ENCODE data around the gene PLET1.

Gene PLET1

GRCh38 chr11:112280268-112281126, 19.8 kb upstream of the PLET1 start:
- peak; percentile 74 for DNase-seq

GRCh38 chr11:112279901-112280267, 19.2 kb upstream of the PLET1 start:
- peak; percentile 79 for DNase-seq

- no peak for DNase-seq
Observed at GRCh38 chr11:112278803-112279202, 18.1 kb upstream of the PLET1 start.

GRCh38 chr11:112277941-112278340, 17.3 kb upstream of the PLET1 start:
- DNase-seq, result no peak

- DNase-seq, result no peak
Observed at GRCh38 chr11:112277029-112277428, 16.4 kb upstream of the PLET1 start.

GRCh38 chr11:112274007-112274783, 13.5 kb upstream of the PLET1 start:
- no peak for DNase-seq

- no peak for DNase-seq
Observed at GRCh38 chr11:112273066-112273465, 12.4 kb upstream of the PLET1 start.

GRCh38 chr11:112271242-112271641, 10.6 kb upstream of the PLET1 start:
- DNase-seq, result no peak

- DNase-seq, result no peak
Observed at GRCh38 chr11:112270551-112271180, 10.0 kb upstream of the PLET1 start.

GRCh38 chr11:112269139-112269538, 8.5 kb upstream of the PLET1 start:
- DNase-seq, result no peak

- DNase-seq, result no peak
Observed at GRCh38 chr11:112268406-112268805, 7.7 kb upstream of the PLET1 start.

GRCh38 chr11:112267188-112267591, 6.5 kb upstream of the PLET1 start:
- DNase-seq, result no peak

- DNase-seq, result no peak
Observed at GRCh38 chr11:112266410-112266778, 5.7 kb upstream of the PLET1 start.

GRCh38 chr11:112265659-112266409, 5.2 kb upstream of the PLET1 start:
- DNase-seq, result no peak

GRCh38 chr11:112255067-112255720, 5.5 kb downstream of the PLET1 start:
- DNase-seq, result no peak

- DNase-seq, result no peak
Observed at GRCh38 chr11:112253605-112254242, 6.9 kb downstream of the PLET1 start.

- DNase-seq, result no peak
Observed at GRCh38 chr11:112249871-112250610, 10.6 kb downstream of the PLET1 start.

GRCh38 chr11:112248201-112248600, 12.5 kb downstream of the PLET1 start:
- DNase-seq, result no peak

- no peak for DNase-seq
Observed at GRCh38 chr11:112247201-112247600, 13.5 kb downstream of the PLET1 start.

GRCh38 chr11:112241486-112241885, 19.2 kb downstream of the PLET1 start:
- no peak for DNase-seq

- no peak for DNase-seq
Observed at GRCh38 chr11:112238041-112238440, 22.6 kb downstream of the PLET1 start.
